ENCODE data around the gene EXOC1. TPM values are rescaled to one million over a fixed set of nuclear protein-coding genes. Genes with fewer than 3 reads are reported as not detected.

The EXOC1 gene
- total and polyA plus RNA-seq, 5 experiments from 2014 or later: 5.8 to 41.9 (median 14.6) TPM

- no peaks in the 10 kb centered on the region for H3K27me3 Mint-ChIP-seq
- POLR2A ChIA-PET: no interaction called here
- no peak for ATAC-seq
- peaks cover 14 to 62% (median 20%) of the 10 kb centered on the region in 3 donors for H3K36me3 Mint-ChIP-seq
- H3K27ac Mint-ChIP-seq: no peak overlapping the region
- no peak overlapping the region for H3K4me3 Mint-ChIP-seq
- H3K4me1 Mint-ChIP-seq: peaks cover 0 to 9% (median 5%) of the 10 kb centered on the region in 4 donors
- DNase-seq: no peak
- H3K9me3 Mint-ChIP-seq: no peaks in the 10 kb centered on the region
Measured at GRCh38 chr4:55884093-55884850, 30.8 kb downstream of the EXOC1 start.

- Mint-ChIP-seq H3K4me1 (peaks cover 0 to 8% (median 5%) of the 10 kb centered on the region in 4 donors), H3K9me3 (no peaks in the 10 kb centered on the region), H3K4me3 (no peak overlapping the region), H3K27me3 (no peaks in the 10 kb centered on the region), H3K36me3 (peaks cover 12 to 63% (median 18%) of the 10 kb centered on the region in 3 donors), H3K27ac (no peak overlapping the region)
- ATAC-seq: no peak
- POLR2A ChIA-PET: no interaction called here
- no peak for DNase-seq
Measured at GRCh38 chr4:55884851-55885219, 31.4 kb downstream of the EXOC1 start.

- H3K36me3 Mint-ChIP-seq: peaks cover 0 to 63% (median 14%) of the 10 kb centered on the region in 3 donors
- DNase-seq: no peak
- peak in 1 of 2 donors; percentile 29 for ATAC-seq
- H3K9me3 Mint-ChIP-seq: no peaks in the 10 kb centered on the region
- peaks cover 8 to 27% (median 19%) of the 10 kb centered on the region in 4 donors for H3K4me1 Mint-ChIP-seq
- no peaks in the 10 kb centered on the region for H3K27me3 Mint-ChIP-seq
- H3K27ac Mint-ChIP-seq: peak overlapping the region in 3 of 10 donors; percentile 11 to 55 (median 48)
- POLR2A ChIA-PET: interaction anchor here (1.2 kb wide), 2 partner anchors 34 to 61 kb away, joined by 3 to 4 read pairs; partner anchors contain the start of gene EXOC1
- no peak overlapping the region for H3K4me3 Mint-ChIP-seq
Measured at GRCh38 chr4:55887594-55887993, 34.1 kb downstream of the EXOC1 start.

GRCh38 chr4:55892156-55892555 is 38.7 kb downstream of the EXOC1 start:
- Mint-ChIP-seq H3K4me1 (peaks cover 8 to 28% (median 18%) of the 10 kb centered on the region in 4 donors), H3K27me3 (no peaks in the 10 kb centered on the region), H3K9me3 (no peaks in the 10 kb centered on the region), H3K36me3 (peaks cover 3 to 73% (median 28%) of the 10 kb centered on the region in 3 donors), H3K27ac (peak overlapping the region in 9 of 10 donors; percentile 6 to 87 (median 42)), H3K4me3 (peak overlapping the region in 1 of 10 donors; percentile 6)
- POLR2A ChIA-PET: no interaction called here
- DNase-seq (no peak), ATAC-seq (no peak)

GRCh38 chr4:55896622-55897021 is 43.2 kb downstream of the EXOC1 start:
- DNase-seq: no peak
- Mint-ChIP-seq H3K4me3 (no peak overlapping the region), H3K27ac (peak overlapping the region in 1 of 10 donors; percentile 46), H3K27me3 (no peaks in the 10 kb centered on the region), H3K9me3 (no peaks in the 10 kb centered on the region), H3K4me1 (peaks cover 2 to 11% (median 10%) of the 10 kb centered on the region in 4 donors), H3K36me3 (peaks cover 7 to 74% (median 18%) of the 10 kb centered on the region in 3 donors)
- POLR2A ChIA-PET: interaction anchor here (0.7 kb wide), 1 partner anchor 124 kb away, joined by 3 read pairs; no protein-coding TSS in a partner anchor
- no peak for ATAC-seq

GRCh38 chr4:55902677-55903076 is 49.2 kb downstream of the EXOC1 start:
- H3K36me3 Mint-ChIP-seq: peaks cover 4 to 49% (median 8%) of the 10 kb centered on the region in 3 donors
- DNase-seq (no peak), ATAC-seq (no peak)
- peaks cover 4 to 17% (median 12%) of the 10 kb centered on the region in 4 donors for H3K4me1 Mint-ChIP-seq
- POLR2A ChIA-PET: no interaction called here
- no peak overlapping the region for H3K4me3 Mint-ChIP-seq
- H3K27ac Mint-ChIP-seq: peak overlapping the region in 7 of 10 donors; percentile 36 to 86 (median 77)
- no peaks in the 10 kb centered on the region for H3K9me3 Mint-ChIP-seq
- H3K27me3 Mint-ChIP-seq: no peaks in the 10 kb centered on the region

- Mint-ChIP-seq H3K27me3 (no peaks in the 10 kb centered on the region), H3K4me3 (no peak overlapping the region), H3K36me3 (peaks cover 4 to 43% (median 8%) of the 10 kb centered on the region in 3 donors), H3K27ac (peak overlapping the region in 5 of 10 donors; percentile 6 to 81 (median 73)), H3K9me3 (no peaks in the 10 kb centered on the region), H3K4me1 (peaks cover 4 to 19% (median 12%) of the 10 kb centered on the region in 4 donors)
- DNase-seq: no peak
- no peak for ATAC-seq
- POLR2A ChIA-PET: no interaction called here
Measured at GRCh38 chr4:55903577-55903976, 50.1 kb downstream of the EXOC1 start.

GRCh38 chr4:55904576-55904975 is 51.1 kb downstream of the EXOC1 start:
- no peak for DNase-seq
- POLR2A ChIA-PET: no interaction called here
- ATAC-seq: no peak
- peak overlapping the region in 4 of 10 donors; percentile 24 to 80 (median 43) for H3K27ac Mint-ChIP-seq
- H3K36me3 Mint-ChIP-seq: peaks cover 4 to 37% (median 8%) of the 10 kb centered on the region in 3 donors
- H3K4me1 Mint-ChIP-seq: peaks cover 4 to 19% (median 12%) of the 10 kb centered on the region in 4 donors
- no peak overlapping the region for H3K4me3 Mint-ChIP-seq
- no peaks in the 10 kb centered on the region for H3K27me3 Mint-ChIP-seq
- no peaks in the 10 kb centered on the region for H3K9me3 Mint-ChIP-seq

GRCh38 chr4:55906323-55906722 is 52.9 kb downstream of the EXOC1 start:
- ATAC-seq (no peak), DNase-seq (no peak)
- H3K4me3 Mint-ChIP-seq: peak overlapping the region in 1 of 10 donors; percentile 2
- peak overlapping the region in 5 of 10 donors; percentile 8 to 82 (median 74) for H3K27ac Mint-ChIP-seq
- peaks cover 4 to 19% (median 11%) of the 10 kb centered on the region in 4 donors for H3K4me1 Mint-ChIP-seq
- no peaks in the 10 kb centered on the region for H3K27me3 Mint-ChIP-seq
- H3K9me3 Mint-ChIP-seq: no peaks in the 10 kb centered on the region
- peaks cover 0 to 25% (median 6%) of the 10 kb centered on the region in 3 donors for H3K36me3 Mint-ChIP-seq
- POLR2A ChIA-PET: no interaction called here

- DNase-seq (no peak), ATAC-seq (no peak)
Measured at GRCh38 chr4:55906989-55907388, 53.5 kb downstream of the EXOC1 start.

GRCh38 chr4:55907469-55907868 is 54.0 kb downstream of the EXOC1 start:
- H3K36me3 Mint-ChIP-seq: peaks cover 0 to 21% (median 5%) of the 10 kb centered on the region in 3 donors
- ATAC-seq: no peak
- H3K27ac Mint-ChIP-seq: peak overlapping the region in 6 of 10 donors; percentile 33 to 80 (median 56)
- peak overlapping the region in 8 of 10 donors; percentile 3 to 64 (median 30) for H3K4me3 Mint-ChIP-seq
- POLR2A ChIA-PET: no interaction called here
- H3K27me3 Mint-ChIP-seq: no peaks in the 10 kb centered on the region
- DNase-seq: no peak
- H3K9me3 Mint-ChIP-seq: no peaks in the 10 kb centered on the region
- H3K4me1 Mint-ChIP-seq: peaks cover 4 to 19% (median 11%) of the 10 kb centered on the region in 4 donors

More at GRCh38 chr4:55906989-55907388, 53.5 kb downstream of the EXOC1 start:
- Mint-ChIP-seq H3K9me3 (no peaks in the 10 kb centered on the region), H3K4me3 (peak overlapping the region in 6 of 10 donors; percentile 3 to 64 (median 34)), H3K27me3 (no peaks in the 10 kb centered on the region), H3K36me3 (peaks cover 0 to 25% (median 6%) of the 10 kb centered on the region in 3 donors), H3K27ac (peak overlapping the region in 6 of 10 donors; percentile 6 to 82 (median 42)), H3K4me1 (peaks cover 4 to 19% (median 11%) of the 10 kb centered on the region in 4 donors)
- POLR2A ChIA-PET: no interaction called here

GRCh38 chr4:55910140-55910539 is 56.7 kb downstream of the EXOC1 start:
- H3K27me3 Mint-ChIP-seq: no peaks in the 10 kb centered on the region
- POLR2A ChIA-PET: no interaction called here
- H3K9me3 Mint-ChIP-seq: no peaks in the 10 kb centered on the region
- H3K4me1 Mint-ChIP-seq: peaks cover 4 to 19% (median 11%) of the 10 kb centered on the region in 4 donors
- DNase-seq (no peak), ATAC-seq (no peak)
- no peak overlapping the region for H3K4me3 Mint-ChIP-seq
- H3K27ac Mint-ChIP-seq: no peak overlapping the region
- H3K36me3 Mint-ChIP-seq: peaks cover 0 to 3% (median 0%) of the 10 kb centered on the region in 3 donors

GRCh38 chr4:55912249-55912648 is 58.8 kb downstream of the EXOC1 start:
- Mint-ChIP-seq H3K36me3 (no peaks in the 10 kb centered on the region), H3K9me3 (no peaks in the 10 kb centered on the region), H3K27ac (no peak overlapping the region), H3K27me3 (no peaks in the 10 kb centered on the region), H3K4me3 (no peak overlapping the region), H3K4me1 (peaks cover 2 to 7% (median 4%) of the 10 kb centered on the region in 4 donors)
- POLR2A ChIA-PET: no interaction called here
- DNase-seq (no peak), ATAC-seq (no peak)

All from naive thymus-derived CD8-positive, alpha-beta T cell (primary cell).